Subcutaneous adipose tissue (tissue), 4 donors: ENCODE measurements around the gene SPEG. TPM values are rescaled to one million over a fixed set of nuclear protein-coding genes. Genes with fewer than 3 reads are reported as not detected.

Experiments used
- CTCF ChIP-seq: fragments of 450-650 bp; IDR thresholded peaks from one replicate; pipeline ENCODE4 v1.5.1; 2016; ENCODE audit warnings: low read depth, mild to moderate bottlenecking, control low read depth, antibody characterized with exemption, moderate library complexity
- total RNA-seq, 4 donors: library from RNA; depleted of rRNA; stranded (reverse); fragments of >200 nt; gene quantifications; one replicate each; pipeline ENCODE4 v1.1.0, GENCODE V29; 2016

SPEG gene
- total RNA-seq, 4 donors from 2014 or later, result 0.49 to 5.9 (median 2.9) TPM

- TF ChIP-seq CTCF, result no peak
Observed at GRCh38 chr2:219510512-219511135, 76.0 kb downstream of the SPEG start.

GRCh38 chr2:219511547-219512325 is 77.1 kb downstream of the SPEG start:
- no peak for TF ChIP-seq CTCF

- no peak for TF ChIP-seq CTCF
Observed at GRCh38 chr2:219512524-219513216, 78.0 kb downstream of the SPEG start.

- no peak for TF ChIP-seq CTCF
Observed at GRCh38 chr2:219513787-219514186, 79.1 kb downstream of the SPEG start.

GRCh38 chr2:219514196-219514761 is 79.6 kb downstream of the SPEG start, which contains the start of gene ASIC4:
ASIC4 (plus strand) TSS chr2:219514482; CDS start chr2:219514725, 243 bp downstream.
- no peak for TF ChIP-seq CTCF

- TF ChIP-seq CTCF, result no peak
Observed at GRCh38 chr2:219514836-219515235, 80.2 kb downstream of the SPEG start.
